Fibroblast of the aortic adventitia (primary cell): ENCODE measurements around the gene EIF4E2. TPM values are rescaled to one million over a fixed set of nuclear protein-coding genes. Genes with fewer than 3 reads are reported as not detected.

Experiments
- DNase-seq: peaks from one replicate; pipeline ENCODE4 v3.0.0-alpha.2; 2010; ENCODE audit warnings: low read depth
- H3K4me3 ChIP-seq: 2 replicates; pipeline ENCODE4 v1.5.1; 2011; ENCODE audit warnings: low read depth, mild to moderate bottlenecking, control low read depth, low read length, moderate library complexity
- total RNA-seq: library from RNA; depleted of rRNA; stranded (reverse); fragments of >200 nt; gene quantifications from 2 replicates; pipeline ENCODE4 v1.2.3, GENCODE V29; 2012; ENCODE audit warnings: low replicate concordance
- TF ChIP-seq, protein P1 (sequence below): IDR thresholded peaks from 2 replicates; pipeline ENCODE4 v1.5.1; 2011; ENCODE audit warnings: mild to moderate bottlenecking, low read length, control low read depth, inconsistent platforms; ENCODE audit not compliant: insufficient read depth

The EIF4E2 gene
- total RNA-seq, 1 donor: 72.6 TPM

DNA sequence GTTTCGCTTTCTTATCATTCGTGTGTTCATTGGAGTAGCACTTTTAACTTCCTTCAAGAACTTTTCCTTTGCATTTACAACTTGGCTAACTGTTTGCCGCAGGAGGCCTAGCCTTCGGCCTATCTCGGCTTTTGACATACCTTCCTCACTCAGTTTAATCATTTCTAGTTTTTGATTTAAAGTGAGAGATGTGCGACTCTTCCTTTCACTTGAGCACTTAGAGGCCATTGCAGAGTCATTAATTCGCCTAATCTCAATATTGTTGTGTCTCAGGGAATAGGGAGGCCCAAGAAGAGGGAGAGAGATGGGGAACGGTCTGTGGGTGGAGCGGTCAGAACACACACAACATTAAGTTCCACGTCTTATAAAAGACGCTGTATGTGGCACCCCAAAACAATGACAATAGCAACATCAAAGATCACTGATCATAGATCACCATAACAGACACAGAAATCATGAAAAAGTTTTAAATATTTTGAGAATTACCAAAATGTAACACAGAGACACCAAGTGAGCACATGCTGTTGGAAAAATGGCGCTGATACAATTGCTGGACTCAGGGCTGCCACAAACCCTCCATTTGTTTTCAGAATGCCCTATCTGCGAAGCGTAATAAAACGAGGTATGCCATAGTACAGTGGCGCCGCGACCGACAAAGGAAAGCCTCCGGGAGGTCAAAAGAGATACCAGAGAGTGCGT is 685 bp upstream of the EIF4E2 start:
- H3K4me3 ChIP-seq: peak overlapping the region; percentile 95
- DNase-seq: peak; percentile 44
- TF ChIP-seq, protein P1, sequence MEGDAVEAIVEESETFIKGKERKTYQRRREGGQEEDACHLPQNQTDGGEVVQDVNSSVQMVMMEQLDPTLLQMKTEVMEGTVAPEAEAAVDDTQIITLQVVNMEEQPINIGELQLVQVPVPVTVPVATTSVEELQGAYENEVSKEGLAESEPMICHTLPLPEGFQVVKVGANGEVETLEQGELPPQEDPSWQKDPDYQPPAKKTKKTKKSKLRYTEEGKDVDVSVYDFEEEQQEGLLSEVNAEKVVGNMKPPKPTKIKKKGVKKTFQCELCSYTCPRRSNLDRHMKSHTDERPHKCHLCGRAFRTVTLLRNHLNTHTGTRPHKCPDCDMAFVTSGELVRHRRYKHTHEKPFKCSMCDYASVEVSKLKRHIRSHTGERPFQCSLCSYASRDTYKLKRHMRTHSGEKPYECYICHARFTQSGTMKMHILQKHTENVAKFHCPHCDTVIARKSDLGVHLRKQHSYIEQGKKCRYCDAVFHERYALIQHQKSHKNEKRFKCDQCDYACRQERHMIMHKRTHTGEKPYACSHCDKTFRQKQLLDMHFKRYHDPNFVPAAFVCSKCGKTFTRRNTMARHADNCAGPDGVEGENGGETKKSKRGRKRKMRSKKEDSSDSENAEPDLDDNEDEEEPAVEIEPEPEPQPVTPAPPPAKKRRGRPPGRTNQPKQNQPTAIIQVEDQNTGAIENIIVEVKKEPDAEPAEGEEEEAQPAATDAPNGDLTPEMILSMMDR: no peak

DNA sequence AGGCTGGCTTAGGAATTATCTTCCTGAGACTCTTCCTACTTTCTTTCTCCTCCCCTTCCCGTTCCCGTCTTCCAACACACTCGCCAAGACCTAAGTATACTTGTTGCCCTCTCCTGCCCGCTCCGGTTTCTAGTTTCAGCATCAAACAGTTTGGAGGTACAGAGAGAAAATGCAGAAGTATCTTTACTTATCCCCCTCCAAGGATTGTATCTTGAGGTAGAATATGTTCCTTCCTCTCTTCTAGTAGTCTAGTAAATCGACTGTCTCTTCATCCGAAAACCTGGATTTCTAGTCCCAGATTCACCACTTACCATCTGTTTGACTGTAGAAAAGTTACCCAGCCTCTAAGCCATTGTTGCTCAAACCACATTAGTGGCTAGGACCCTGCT is 755 bp downstream of the EIF4E2 start:
- TF ChIP-seq, protein P1: no peak
- peak overlapping the region; percentile 95 for H3K4me3 ChIP-seq
- DNase-seq: no peak

DNA sequence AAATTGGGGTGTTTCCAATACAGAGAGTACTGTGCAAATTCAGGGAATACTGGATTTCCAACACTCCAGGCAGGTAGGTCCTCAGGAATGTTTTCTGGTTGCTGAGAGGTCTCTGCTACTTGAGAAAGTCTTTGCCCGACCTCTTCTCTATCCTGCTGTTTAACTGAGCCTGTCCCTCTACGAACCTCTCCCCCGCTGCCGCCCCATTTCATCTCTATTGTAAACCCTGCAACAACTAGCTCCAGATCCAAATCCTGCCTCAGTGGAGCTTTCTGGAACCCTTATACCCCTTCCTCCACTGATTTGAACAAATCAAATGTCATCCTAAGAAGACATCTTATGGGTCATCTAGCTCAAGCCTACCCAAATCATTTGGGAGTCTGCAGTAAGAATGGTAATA is 1.3 kb downstream of the EIF4E2 start:
- TF ChIP-seq, protein P1: no peak
- DNase-seq: no peak
- H3K4me3 ChIP-seq: peak overlapping the region; percentile 95

DNA sequence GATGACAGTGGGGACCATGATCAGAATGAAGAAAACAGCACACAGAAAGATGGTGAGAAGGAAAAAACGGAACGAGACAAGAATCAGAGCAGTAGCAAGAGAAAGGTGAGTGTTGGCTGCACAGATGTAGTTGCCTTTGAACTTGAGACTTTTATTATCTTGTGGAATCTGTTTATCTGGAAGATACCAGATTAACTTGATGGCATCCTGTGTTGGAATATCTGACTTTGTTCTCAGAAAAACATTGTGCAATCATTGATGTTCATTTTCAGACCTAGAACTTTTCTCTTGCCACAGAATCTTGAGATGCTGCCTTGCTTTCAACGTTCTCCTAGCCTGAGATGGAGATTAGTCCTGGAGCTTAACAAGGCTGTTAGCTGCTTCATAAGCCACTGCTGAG is 5.9 kb downstream of the EIF4E2 start:
- no peak overlapping the region for H3K4me3 ChIP-seq
- no peak for DNase-seq
- TF ChIP-seq, protein P1: no peak

DNA sequence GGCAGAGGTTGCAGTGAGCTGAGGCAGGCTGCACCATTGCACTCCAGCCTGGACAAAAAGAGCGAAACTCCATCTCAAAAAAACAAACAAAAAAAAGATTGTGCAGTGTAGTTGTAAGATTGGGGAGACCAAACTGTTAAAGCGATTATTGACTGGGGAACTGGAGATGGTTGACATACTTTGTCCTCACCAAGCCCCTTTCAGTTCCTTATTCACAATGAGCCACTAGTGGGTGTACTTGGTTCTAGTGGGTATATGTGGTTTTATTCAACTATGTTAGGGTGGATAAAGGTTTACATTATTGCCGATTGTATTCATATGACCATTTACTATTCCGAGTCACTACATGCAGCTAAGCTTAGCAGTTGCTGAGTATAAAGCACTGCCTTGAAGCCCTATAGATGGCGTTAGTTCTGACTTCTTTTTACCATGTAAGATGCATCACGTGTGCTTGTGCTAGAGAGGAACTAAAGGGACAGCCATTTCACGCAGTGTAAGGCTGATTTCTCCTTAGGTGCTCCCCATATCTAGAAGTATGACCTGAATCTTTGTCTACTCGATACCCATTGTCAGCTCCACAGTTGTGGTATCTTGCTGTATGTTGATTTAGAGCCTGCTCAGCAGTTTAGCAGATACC is 12.1 kb downstream of the EIF4E2 start:
- TF ChIP-seq, protein P1: no peak
- no peak overlapping the region for H3K4me3 ChIP-seq
- no peak for DNase-seq

DNA sequence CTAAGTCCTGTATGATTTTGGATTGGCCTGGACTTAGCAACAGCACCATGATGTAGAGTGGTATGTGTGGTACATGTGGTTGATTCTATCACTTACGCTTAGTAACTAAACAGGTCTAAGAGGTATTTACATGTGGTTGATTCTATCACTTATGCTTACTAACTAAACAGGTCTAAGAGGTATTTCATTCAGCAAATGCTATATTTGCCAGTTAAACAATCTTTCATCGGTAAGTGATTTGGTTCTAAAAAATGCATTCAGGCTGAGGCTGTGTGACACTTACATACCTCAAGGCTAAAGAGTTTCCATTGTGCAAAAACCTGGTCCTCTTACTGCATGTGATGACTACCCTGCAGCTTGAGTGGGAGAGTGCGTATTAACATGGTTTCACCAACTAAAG is 13.1 kb downstream of the EIF4E2 start:
- H3K4me3 ChIP-seq: no peak overlapping the region
- TF ChIP-seq, protein P1: no peak
- DNase-seq: peak; percentile 28
